Mucosa of rectum (tissue), 2 donors: Measurements from ENCODE around the gene PDGFA.

Experiments
- H3K27ac ChIP-seq, 2 donors: one replicate each; pipeline ENCODE4 v1.7.0; 2013; ENCODE audit warnings: inconsistent platforms in 2 of 2, low read depth in 2 of 2, low read length in 2 of 2
- H3K27me3 ChIP-seq, 2 donors: one replicate each; pipeline ENCODE4 v1.7.0; 2013; ENCODE audit warnings: low read length in 2 of 2; ENCODE audit not compliant: control insufficient read depth in 2 of 2, insufficient read depth in 2 of 2
- H3K36me3 ChIP-seq, 2 donors: one replicate each; pipeline ENCODE4 v1.7.0; 2013; ENCODE audit warnings: low read length in 2 of 2; ENCODE audit not compliant: control insufficient read depth in 2 of 2, insufficient read depth in 2 of 2
- H3K4me1 ChIP-seq, 2 donors: one replicate each; pipeline ENCODE4 v1.7.0; 2013; ENCODE audit warnings: low read length in 2 of 2, mild to moderate bottlenecking in 1 of 2; ENCODE audit not compliant: control insufficient read depth in 2 of 2, insufficient read depth in 2 of 2
- H3K4me3 ChIP-seq, 2 donors: one replicate each; pipeline ENCODE4 v1.7.0; 2013; ENCODE audit warnings: low read length in 2 of 2
- H3K9ac ChIP-seq, 2 donors: one replicate each; pipeline ENCODE4 v1.7.0; 2013; ENCODE audit warnings: low read length in 2 of 2, low read depth in 1 of 2, mild to moderate bottlenecking in 1 of 2
- H3K9me3 ChIP-seq, 2 donors: one replicate each; pipeline ENCODE4 v1.7.0; 2013; ENCODE audit warnings: low read length in 2 of 2; ENCODE audit not compliant: control insufficient read depth in 2 of 2
- donor health status: healthy.
- donor health status: Normal muscosa, but diverticular disease.

The PDGFA gene

DNA sequence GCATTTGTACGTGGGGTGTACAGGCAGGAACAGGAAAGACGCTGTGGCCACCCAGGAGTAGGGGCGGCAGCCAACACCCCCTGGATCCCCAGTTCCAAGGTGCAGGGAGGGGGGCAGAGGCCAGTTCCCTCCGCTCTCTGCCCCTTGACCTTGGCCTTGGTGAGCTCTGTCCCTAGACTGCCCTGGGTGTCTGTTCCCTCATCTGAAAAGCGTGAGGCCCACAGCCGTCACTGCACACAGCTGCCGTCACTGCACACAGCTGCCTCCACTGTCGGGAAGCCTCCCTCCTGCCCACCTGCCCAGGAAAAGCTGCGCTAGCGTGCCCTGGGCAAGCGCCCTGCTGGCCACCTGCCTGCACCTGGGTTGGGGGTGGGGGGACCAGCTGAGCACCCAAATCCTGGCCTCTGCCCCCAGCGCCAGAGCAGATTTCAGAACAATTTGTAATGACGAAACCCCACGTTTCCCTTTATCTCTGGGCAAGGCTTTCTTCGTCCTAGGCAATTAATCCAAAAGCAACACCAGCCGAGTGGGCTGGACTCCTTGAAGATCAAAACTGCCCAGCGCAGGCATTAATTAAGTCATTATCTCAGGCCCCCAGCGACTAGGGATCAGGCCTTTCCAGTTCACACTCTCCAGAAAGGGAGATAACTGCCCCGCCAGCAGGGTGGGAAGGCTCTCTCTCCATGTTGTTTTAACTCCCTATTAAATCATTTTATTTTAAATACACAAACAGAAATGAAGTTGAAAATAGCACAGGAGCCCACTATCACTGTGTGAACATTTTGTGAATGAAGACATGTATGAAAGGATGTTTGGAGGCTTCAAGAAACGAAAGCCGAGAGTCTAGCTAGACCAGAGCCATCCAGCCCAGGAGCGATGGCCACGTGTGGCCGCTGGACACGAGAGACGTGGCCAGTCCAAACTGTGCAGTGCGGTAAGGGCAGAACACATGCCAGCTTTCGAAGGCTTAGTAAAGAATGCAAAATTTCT is 4.0 kb upstream of the PDGFA start:
- H3K36me3 ChIP-seq = no peaks in the 10 kb centered on the region
- H3K4me1 ChIP-seq = peaks cover 18 to 20% of the 10 kb centered on the region in 2 donors
- H3K27me3 ChIP-seq = peaks cover 10 to 15% of the 10 kb centered on the region in 2 donors
- no peaks in the 10 kb centered on the region for H3K9me3 ChIP-seq
- H3K27ac ChIP-seq = no peak overlapping the region
- H3K4me3 ChIP-seq = no peak overlapping the region
- H3K9ac ChIP-seq = no peak overlapping the region

GRCh38 chr7:522951-523314 is 3.3 kb upstream of the PDGFA start:
- Histone ChIP-seq H3K27me3 (peaks cover 10 to 15% of the 10 kb centered on the region in 2 donors), H3K9ac (peak overlapping the region in 1 of 2 donors; percentile 66), H3K27ac (no peak overlapping the region), H3K4me1 (peaks cover 18 to 20% of the 10 kb centered on the region in 2 donors), H3K9me3 (no peaks in the 10 kb centered on the region), H3K4me3 (peak overlapping the region in 1 of 2 donors; percentile 58), H3K36me3 (no peaks in the 10 kb centered on the region)

DNA sequence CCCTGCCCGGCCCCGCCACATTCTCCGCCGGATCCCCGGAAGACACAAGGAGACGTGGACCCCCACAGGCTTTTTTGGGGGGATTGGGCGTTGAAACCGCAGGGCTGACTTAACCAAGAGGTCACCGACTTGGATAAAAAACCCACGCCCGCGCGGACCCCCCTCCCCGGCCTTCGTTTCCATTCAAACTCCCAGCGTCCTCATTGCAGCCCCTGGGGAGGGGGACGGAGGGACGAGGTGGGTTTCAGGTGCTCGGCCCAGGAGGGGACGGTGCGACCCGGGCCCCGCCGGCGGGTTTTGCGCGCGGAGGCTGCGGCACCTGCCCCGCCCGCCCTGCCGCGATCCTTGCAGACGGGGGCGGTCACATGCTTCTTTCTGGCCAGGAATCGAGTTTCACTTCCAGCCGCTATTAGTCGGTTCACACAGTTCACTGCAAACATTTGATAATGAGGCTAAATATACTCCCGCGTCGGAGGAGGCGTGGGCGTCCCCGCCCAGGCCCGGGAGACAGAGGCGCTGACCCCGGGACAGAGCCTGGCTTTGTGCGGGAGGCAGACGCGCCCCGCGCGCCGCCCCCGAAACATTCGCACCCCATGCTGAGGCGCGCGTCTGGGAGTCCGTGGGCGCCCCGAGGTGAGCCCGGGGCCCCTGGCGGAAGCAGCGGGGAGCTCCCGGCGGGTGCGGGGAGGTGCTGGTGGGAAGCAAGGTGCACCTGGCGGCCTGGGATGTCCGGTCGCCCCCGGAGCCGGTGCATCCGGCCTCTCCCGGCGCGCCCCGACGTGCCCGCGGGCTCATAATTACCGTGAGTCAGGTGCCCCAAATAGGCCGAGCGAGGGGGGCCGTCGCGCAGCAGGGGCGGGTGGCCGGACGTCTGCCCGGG is 2.7 kb upstream of the PDGFA start:
- peaks cover 10 to 15% of the 10 kb centered on the region in 2 donors for H3K27me3 ChIP-seq
- H3K9me3 ChIP-seq = no peaks in the 10 kb centered on the region
- peak overlapping the region; percentile 58 to 61 for H3K4me3 ChIP-seq
- no peak overlapping the region for H3K27ac ChIP-seq
- H3K36me3 ChIP-seq = no peaks in the 10 kb centered on the region
- H3K4me1 ChIP-seq = peaks cover 18 to 20% of the 10 kb centered on the region in 2 donors
- H3K9ac ChIP-seq = peak overlapping the region in 1 of 2 donors; percentile 66

- H3K9ac ChIP-seq = peak overlapping the region in 1 of 2 donors; percentile 66
- peaks cover 10 to 15% of the 10 kb centered on the region in 2 donors for H3K27me3 ChIP-seq
- H3K4me3 ChIP-seq = peak overlapping the region; percentile 58 to 61
- H3K27ac ChIP-seq = peak overlapping the region in 1 of 2 donors; percentile 9
- peaks cover 18 to 20% of the 10 kb centered on the region in 2 donors for H3K4me1 ChIP-seq
- H3K36me3 ChIP-seq = no peaks in the 10 kb centered on the region
- no peaks in the 10 kb centered on the region for H3K9me3 ChIP-seq
Measured at GRCh38 chr7:521221-522070, 1.8 kb upstream of the PDGFA start.

GRCh38 chr7:520503-521161 is 986 bp upstream of the PDGFA start:
- peak overlapping the region; percentile 58 to 73 for H3K27ac ChIP-seq
- H3K27me3 ChIP-seq = peaks cover 10 to 15% of the 10 kb centered on the region in 2 donors
- H3K9ac ChIP-seq = peak overlapping the region in 1 of 2 donors; percentile 59
- H3K4me3 ChIP-seq = peak overlapping the region; percentile 26 to 40
- peaks cover 18 to 26% of the 10 kb centered on the region in 2 donors for H3K4me1 ChIP-seq
- no peaks in the 10 kb centered on the region for H3K36me3 ChIP-seq
- H3K9me3 ChIP-seq = no peaks in the 10 kb centered on the region

DNA sequence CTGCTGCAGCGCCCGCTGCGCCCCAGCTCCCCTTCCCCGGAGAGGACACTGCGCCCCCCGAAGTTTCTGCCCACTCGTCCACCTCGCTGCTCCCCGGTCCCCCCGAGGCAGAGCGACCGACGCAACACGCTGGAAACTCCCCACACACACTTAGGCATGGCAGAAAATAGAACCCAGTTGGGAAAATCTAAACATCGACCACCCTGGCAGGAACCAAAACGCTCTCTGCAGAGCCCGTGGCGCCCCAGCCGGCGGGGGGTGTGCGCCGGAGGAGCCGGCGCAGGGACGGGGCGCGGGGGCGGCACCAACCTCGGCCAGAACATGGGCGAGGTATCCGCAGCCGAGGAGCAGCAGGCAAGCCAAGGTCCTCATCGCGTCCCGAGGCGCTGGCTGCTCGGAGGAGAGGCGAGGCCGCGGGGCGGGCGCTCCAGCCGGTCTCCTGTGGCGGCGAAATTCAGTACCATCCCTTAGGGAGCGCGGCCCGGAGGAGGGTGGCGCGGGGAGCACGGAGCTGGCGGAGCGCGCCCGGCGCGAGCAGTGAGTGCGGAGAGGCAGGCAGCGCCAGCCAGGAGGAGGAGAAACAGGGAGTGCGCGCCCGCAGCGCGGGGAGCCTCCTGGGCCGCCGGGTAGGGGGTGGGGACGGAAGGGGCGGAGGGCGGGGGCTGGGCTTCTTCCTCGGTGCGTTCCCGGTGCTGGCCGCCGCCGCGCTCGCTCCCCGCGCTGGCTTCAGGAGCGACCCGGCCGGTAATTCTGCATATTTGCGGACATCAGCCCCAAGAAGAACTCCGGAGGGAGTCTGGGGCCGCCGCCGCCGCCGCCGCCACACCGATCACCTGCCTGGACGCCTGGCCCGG is 789 bp downstream of the PDGFA start:
- H3K27ac ChIP-seq = peak overlapping the region; percentile 95 to 98
- H3K9me3 ChIP-seq = no peaks in the 10 kb centered on the region
- H3K9ac ChIP-seq = peak overlapping the region; percentile 70 to 98
- peaks cover 2% of the 10 kb centered on the region in 2 donors for H3K36me3 ChIP-seq
- peaks cover 10 to 15% of the 10 kb centered on the region in 2 donors for H3K27me3 ChIP-seq
- H3K4me3 ChIP-seq = peak overlapping the region; percentile 75 to 78
- H3K4me1 ChIP-seq = peaks cover 26 to 38% of the 10 kb centered on the region in 2 donors

- peaks cover 2 to 4% of the 10 kb centered on the region in 2 donors for H3K36me3 ChIP-seq
- H3K9me3 ChIP-seq = no peaks in the 10 kb centered on the region
- peaks cover 8 to 10% of the 10 kb centered on the region in 2 donors for H3K27me3 ChIP-seq
- H3K27ac ChIP-seq = peak overlapping the region; percentile 95 to 98
- H3K4me1 ChIP-seq = peaks cover 26 to 47% of the 10 kb centered on the region in 2 donors
- H3K9ac ChIP-seq = peak overlapping the region; percentile 77 to 98
- H3K4me3 ChIP-seq = peak overlapping the region; percentile 75 to 78
Measured at GRCh38 chr7:517774-518629, 1.6 kb downstream of the PDGFA start.
